CD4-positive, alpha-beta memory T cell (primary cell): ENCODE results near the gene SHISA7. TPM values are rescaled to one million over a fixed set of nuclear protein-coding genes. Genes with fewer than 3 reads are reported as not detected.
"Not testable (repeated sequence)": the region's sequence is repeated elsewhere in the genome, so short reads cannot be mapped to it uniquely, and the experiment has no call there.

Source experiments
- CTCF ChIA-PET: fragments of 350-600 bp; sonication (Branson Sonifier 250); formaldehyde crosslinking; loops from one replicate; lab custom pipeline; 2021; ENCODE audit warnings: inconsistent platforms; ENCODE audit not compliant: partially characterized antibody; lab: Charles Lee
- POLR2A ChIA-PET: fragments of 350-600 bp; sonication (Branson Sonifier 250); formaldehyde crosslinking; loops from one replicate; lab custom pipeline; 2021; ENCODE audit not compliant: partially characterized antibody; lab: Charles Lee
- DNase-seq, 5 donors: peaks; one replicate each; pipeline versions ENCODE4 v3.0.0 to v3.0.0-alpha.2; 2020 to 2022; ENCODE audit warnings: mixed read lengths in 1 of 5
- H3K27ac ChIP-seq: one replicate; pipeline ENCODE4 v1.7.0; 2013; ENCODE audit warnings: low read depth, low read length
- H3K27me3 ChIP-seq: 2 replicates; pipeline ENCODE4 v1.7.0; 2013; ENCODE audit warnings: mild to moderate bottlenecking, low read length, moderate library complexity; ENCODE audit not compliant: insufficient read depth
- H3K36me3 ChIP-seq: 2 replicates; pipeline ENCODE4 v1.7.0; 2013; ENCODE audit warnings: mild to moderate bottlenecking, low read length, moderate library complexity; ENCODE audit not compliant: insufficient read depth
- H3K4me1 ChIP-seq: 2 replicates; pipeline ENCODE4 v1.7.0; 2013; ENCODE audit warnings: mild to moderate bottlenecking, low read length, moderate library complexity; ENCODE audit not compliant: insufficient read depth
- H3K4me3 ChIP-seq, 2 donors: one replicate each; pipeline ENCODE4 v1.7.0; 2013; ENCODE audit warnings: low read length in 2 of 2, mild to moderate bottlenecking in 1 of 2
- H3K9me3 ChIP-seq, 2 donors: one replicate each; pipeline ENCODE4 v1.7.0; 2013; ENCODE audit warnings: low read length in 2 of 2, control low read depth in 1 of 2; ENCODE audit not compliant: control insufficient read depth in 1 of 2
- H3K27ac Mint-ChIP-seq, 7 donors: one replicate each; pipeline ENCODE4 v1.8.0; 2020 to 2021; ENCODE audit warnings: mixed read lengths in 7 of 7, mild to moderate bottlenecking in 6 of 7, inconsistent platforms in 3 of 7, moderate library complexity in 3 of 7
- H3K27me3 Mint-ChIP-seq, 2 donors: one replicate each; pipeline ENCODE4 v1.8.0; 2020 to 2021; ENCODE audit warnings: mixed read lengths in 2 of 2
- H3K36me3 Mint-ChIP-seq, 2 donors: one replicate each; pipeline ENCODE4 v1.8.0; 2020 to 2021; ENCODE audit warnings: mixed read lengths in 2 of 2, inconsistent platforms in 1 of 2, mild to moderate bottlenecking in 1 of 2
- H3K4me1 Mint-ChIP-seq, 4 donors: one replicate each; pipeline ENCODE4 v1.8.0; 2020 to 2021; ENCODE audit warnings: mixed read lengths in 4 of 4, mild to moderate bottlenecking in 1 of 4
- H3K4me3 Mint-ChIP-seq, 8 donors: one replicate each; pipeline ENCODE4 v1.8.0; 2020 to 2021; ENCODE audit warnings: mixed read lengths in 8 of 8, mild to moderate bottlenecking in 7 of 8, moderate library complexity in 6 of 8, inconsistent platforms in 3 of 8
- H3K9me3 Mint-ChIP-seq, 8 donors: one replicate each; pipeline ENCODE4 v1.8.0; 2020 to 2021; ENCODE audit warnings: mixed read lengths in 8 of 8, mild to moderate bottlenecking in 5 of 8, inconsistent platforms in 3 of 8, moderate library complexity in 1 of 8
- intact Hi-C: fragments of 100-400 bp; cut with micrococcal nuclease; formaldehyde crosslinking; loops from one replicate; pipeline ENCODE4 v1.15.1; 2023
- polyA plus RNA-seq, 2 donors: library from polyadenylated mRNA; unstranded; fragments of 300-500 nt; fragmentation: Illumina TruSeq; gene quantifications; one replicate each; pipeline ENCODE4 v1.2.3, GENCODE V29; 2021
- total RNA-seq, 2 experiments: library from RNA; stranded (reverse); gene quantifications; one replicate each; pipeline ENCODE4 v1.2.3, GENCODE V29; 2021

SHISA7 gene
- total and polyA plus RNA-seq, 4 experiments from 2014 or later, result not detected

GRCh38 chr19:55419103-55419502, 24.0 kb downstream of the SHISA7 start:
- intact Hi-C loops, result no loop called here
- peaks cover 25% of the 10 kb centered on the region for H3K4me1 ChIP-seq
- H3K27ac ChIP-seq, result no peak overlapping the region
- no peaks in the 10 kb centered on the region for H3K9me3 Mint-ChIP-seq
- H3K4me3 Mint-ChIP-seq, result no peak overlapping the region
- H3K27ac Mint-ChIP-seq, result no peak overlapping the region
- H3K36me3 ChIP-seq, result no peaks in the 10 kb centered on the region
- H3K27me3 ChIP-seq, result no peaks in the 10 kb centered on the region
- peaks cover 0 to 3% of the 10 kb centered on the region in 2 donors for H3K27me3 Mint-ChIP-seq
- no peaks in the 10 kb centered on the region for H3K9me3 ChIP-seq
- CTCF ChIA-PET, result interaction anchor here (1.1 to 6.3 kb wide), 9 partner anchors 11 to 331 kb away, joined by 3 to 41 read pairs (median 10); partner anchors contain the start of gene UBE2S
- POLR2A ChIA-PET, result interaction anchor here (1.0 to 1.5 kb wide), 3 partner anchors 11 to 164 kb away, joined by 3 to 5 read pairs (median 3); partner anchors contain the start of gene UBE2S
- H3K4me3 ChIP-seq, result no peak overlapping the region
- no peaks in the 10 kb centered on the region for H3K36me3 Mint-ChIP-seq
- no peak for DNase-seq
- peaks cover 9 to 29% (median 20%) of the 10 kb centered on the region in 4 donors for H3K4me1 Mint-ChIP-seq

- CTCF ChIA-PET, result interaction anchor here (1.2 to 6.3 kb wide), 11 partner anchors 10 to 331 kb away, joined by 3 to 41 read pairs (median 6); partner anchors contain the start of genes KMT5C and UBE2S
- no peaks in the 10 kb centered on the region for H3K36me3 Mint-ChIP-seq
- Histone ChIP-seq H3K27ac (no peak overlapping the region), H3K9me3 (no peaks in the 10 kb centered on the region), H3K36me3 (no peaks in the 10 kb centered on the region), H3K4me3 (no peak overlapping the region), H3K4me1 (peaks cover 25% of the 10 kb centered on the region), H3K27me3 (no peaks in the 10 kb centered on the region)
- H3K27me3 Mint-ChIP-seq, result peaks cover 0 to 3% of the 10 kb centered on the region in 2 donors
- intact Hi-C loops, result loop anchor here (1.0 kb wide), 3 partner anchors 116 to 206 kb away; no protein-coding TSS in a partner anchor
- DNase-seq, result peak; percentile 54 to 61 (median 60)
- peaks cover 9 to 29% (median 20%) of the 10 kb centered on the region in 4 donors for H3K4me1 Mint-ChIP-seq
- peak overlapping the region in 3 of 7 donors; percentile 48 to 74 (median 68) for H3K27ac Mint-ChIP-seq
- no peaks in the 10 kb centered on the region for H3K9me3 Mint-ChIP-seq
- POLR2A ChIA-PET, result interaction anchor here (1.0 to 1.5 kb wide), 4 partner anchors 10 to 163 kb away, joined by 3 to 6 read pairs (median 4); partner anchors contain the start of genes RPL28 and UBE2S
- H3K4me3 Mint-ChIP-seq, result no peak overlapping the region
Observed at GRCh38 chr19:55418185-55418584, 24.9 kb downstream of the SHISA7 start.

GRCh38 chr19:55410168-55410567, 32.9 kb downstream of the SHISA7 start:
- H3K27me3 ChIP-seq, result no peaks in the 10 kb centered on the region
- DNase-seq, result no peak
- Mint-ChIP-seq H3K36me3 (peaks cover 7 to 22% of the 10 kb centered on the region in 2 donors), H3K4me3 (peak overlapping the region in 1 of 8 donors; percentile 53), H3K4me1 (peaks cover 22 to 31% (median 28%) of the 10 kb centered on the region in 4 donors), H3K27me3 (no peaks in the 10 kb centered on the region), H3K9me3 (peaks cover 0 to 17% (median 0%) of the 10 kb centered on the region in 8 donors), H3K27ac (peak overlapping the region in 2 of 7 donors; percentile 50 to 99)
- H3K4me1 ChIP-seq, result peaks cover 24% of the 10 kb centered on the region
- POLR2A ChIA-PET, result interaction anchor here (1.2 to 8.5 kb wide), 3 partner anchors 21 to 153 kb away, joined by 3 to 247 read pairs (median 60); partner anchors contain the start of genes ISOC2, PPP6R1, RPL28 and TMEM238
- peaks cover 4% of the 10 kb centered on the region for H3K36me3 ChIP-seq
- intact Hi-C loops, result no loop called here
- no peak overlapping the region for H3K4me3 ChIP-seq
- H3K27ac ChIP-seq, result no peak overlapping the region
- CTCF ChIA-PET, result interaction anchor here (0.8 to 2.0 kb wide), 2 partner anchors 57 to 93 kb away, joined by 3 to 6 read pairs; no protein-coding TSS in a partner anchor
- no peaks in the 10 kb centered on the region for H3K9me3 ChIP-seq

GRCh38 chr19:55409179-55409578, 33.9 kb downstream of the SHISA7 start:
- CTCF ChIA-PET, result interaction anchor here (0.7 to 2.4 kb wide), 9 partner anchors 10 to 152 kb away, joined by 3 to 14 read pairs (median 3); no protein-coding TSS in a partner anchor
- H3K27me3 ChIP-seq, H3K9me3 ChIP-seq, H3K27me3 Mint-ChIP-seq, H3K4me3 ChIP-seq, H3K27ac ChIP-seq, H3K36me3 ChIP-seq, DNase-seq: not testable (repeated sequence)
- peaks cover 24% of the 10 kb centered on the region for H3K4me1 ChIP-seq
- Mint-ChIP-seq H3K4me3 (peak overlapping the region in 7 of 8 donors; percentile 7 to 95 (median 58)), H3K27ac (peak overlapping the region; percentile 52 to 100 (median 99)), H3K9me3 (peaks cover 0 to 17% (median 0%) of the 10 kb centered on the region in 8 donors), H3K36me3 (peaks cover 7 to 24% of the 10 kb centered on the region in 2 donors), H3K4me1 (peaks cover 22 to 32% (median 28%) of the 10 kb centered on the region in 4 donors)
- intact Hi-C loops, result loop anchor here (5.0 kb wide), 1 partner anchor 233 kb away; the partner anchor contains the start of genes ZNF580 and ZNF581
- POLR2A ChIA-PET, result interaction anchor here (0.7 to 8.5 kb wide), 12 partner anchors 9 to 291 kb away, joined by 3 to 247 read pairs (median 6); partner anchors contain the start of genes FIZ1, HSPBP1, ISOC2 and KMT5C

GRCh38 chr19:55408533-55408872, 34.6 kb downstream of the SHISA7 start:
- POLR2A ChIA-PET, result interaction anchor here (0.7 to 8.5 kb wide), 10 partner anchors 13 to 191 kb away, joined by 3 to 247 read pairs (median 10); partner anchors contain the start of genes FIZ1, HSPBP1, KMT5C and PPP6R1
- H3K4me1 Mint-ChIP-seq, result peaks cover 22 to 32% (median 28%) of the 10 kb centered on the region in 4 donors

GRCh38 chr19:55407800-55408532, 35.1 kb downstream of the SHISA7 start:
- CTCF ChIA-PET, result interaction anchor here (1.2 to 2.4 kb wide), 2 partner anchors 11 to 23 kb away, joined by 5 to 14 read pairs; no protein-coding TSS in a partner anchor
- peak overlapping the region; percentile 64 to 69 for H3K4me3 ChIP-seq
- Mint-ChIP-seq H3K36me3 (peaks cover 15 to 34% of the 10 kb centered on the region in 2 donors), H3K9me3 (peaks cover 0 to 17% (median 0%) of the 10 kb centered on the region in 8 donors), H3K27me3 (no peaks in the 10 kb centered on the region), H3K4me1 (peaks cover 22 to 32% (median 28%) of the 10 kb centered on the region in 4 donors), H3K27ac (peak overlapping the region; percentile 98 to 100 (median 99)), H3K4me3 (peak overlapping the region; percentile 89 to 96 (median 93))
- H3K9me3 ChIP-seq, result no peaks in the 10 kb centered on the region
- DNase-seq, result peak; percentile 96 to 99 (median 98)
- peaks cover 24% of the 10 kb centered on the region for H3K4me1 ChIP-seq
- peak overlapping the region; percentile 99 for H3K27ac ChIP-seq
- peaks cover 13% of the 10 kb centered on the region for H3K36me3 ChIP-seq
- intact Hi-C loops, result loop anchor here (1.0 to 5.0 kb wide), 5 partner anchors 23 to 234 kb away; partner anchors contain the start of genes ISOC2, KMT5C, PPP6R1 and RPL28
- POLR2A ChIA-PET, result interaction anchor here (0.6 to 8.5 kb wide), 28 partner anchors 9 to 290 kb away, joined by 3 to 247 read pairs (median 6); partner anchors contain the start of genes BRSK1, FIZ1, HSPBP1 and ISOC2
- no peaks in the 10 kb centered on the region for H3K27me3 ChIP-seq

More at GRCh38 chr19:55408533-55408872, 34.6 kb downstream of the SHISA7 start:
- intact Hi-C loops, result loop anchor here (1.0 to 5.0 kb wide), 5 partner anchors 23 to 234 kb away; partner anchors contain the start of genes ISOC2, KMT5C, PPP6R1 and RPL28
- Mint-ChIP-seq H3K27ac (peak overlapping the region; percentile 98 to 100 (median 99)), H3K4me3 (peak overlapping the region; percentile 89 to 96 (median 93)), H3K9me3 (peaks cover 0 to 17% (median 0%) of the 10 kb centered on the region in 8 donors), H3K27me3 (no peaks in the 10 kb centered on the region), H3K36me3 (peaks cover 10 to 30% of the 10 kb centered on the region in 2 donors)
- H3K27me3 ChIP-seq, result no peaks in the 10 kb centered on the region
- DNase-seq, result no peak
- H3K36me3 ChIP-seq, result peaks cover 8% of the 10 kb centered on the region
- H3K27ac ChIP-seq, result peak overlapping the region; percentile 99
- CTCF ChIA-PET, result interaction anchor here (0.7 to 2.4 kb wide), 5 partner anchors 11 to 107 kb away, joined by 3 to 14 read pairs (median 6); no protein-coding TSS in a partner anchor
- H3K4me1 ChIP-seq, result peaks cover 24% of the 10 kb centered on the region
- H3K4me3 ChIP-seq, result peak overlapping the region; percentile 64 to 69
- H3K9me3 ChIP-seq, result no peaks in the 10 kb centered on the region
